ENCODE results near the gene CCDC183.

DNA sequence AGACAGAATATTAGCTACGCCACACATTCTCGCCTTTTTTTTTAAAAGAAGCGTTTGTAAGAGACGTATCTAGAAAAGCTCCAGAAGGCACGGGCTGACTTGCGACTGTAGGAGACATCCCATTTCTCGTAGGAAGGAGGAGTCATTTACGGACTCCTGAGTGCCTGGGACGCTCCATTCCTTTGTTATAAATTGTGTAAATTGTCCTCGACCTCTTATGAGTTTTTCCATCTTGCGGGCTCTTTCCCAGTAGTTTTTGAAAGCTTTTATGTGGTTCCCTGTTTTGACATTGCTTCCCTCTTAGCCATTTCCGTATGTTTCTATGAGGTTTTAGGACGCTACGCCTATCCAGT lies 12.6 kb downstream of the CCDC183 start:
- TF ChIP-seq, protein P1, sequence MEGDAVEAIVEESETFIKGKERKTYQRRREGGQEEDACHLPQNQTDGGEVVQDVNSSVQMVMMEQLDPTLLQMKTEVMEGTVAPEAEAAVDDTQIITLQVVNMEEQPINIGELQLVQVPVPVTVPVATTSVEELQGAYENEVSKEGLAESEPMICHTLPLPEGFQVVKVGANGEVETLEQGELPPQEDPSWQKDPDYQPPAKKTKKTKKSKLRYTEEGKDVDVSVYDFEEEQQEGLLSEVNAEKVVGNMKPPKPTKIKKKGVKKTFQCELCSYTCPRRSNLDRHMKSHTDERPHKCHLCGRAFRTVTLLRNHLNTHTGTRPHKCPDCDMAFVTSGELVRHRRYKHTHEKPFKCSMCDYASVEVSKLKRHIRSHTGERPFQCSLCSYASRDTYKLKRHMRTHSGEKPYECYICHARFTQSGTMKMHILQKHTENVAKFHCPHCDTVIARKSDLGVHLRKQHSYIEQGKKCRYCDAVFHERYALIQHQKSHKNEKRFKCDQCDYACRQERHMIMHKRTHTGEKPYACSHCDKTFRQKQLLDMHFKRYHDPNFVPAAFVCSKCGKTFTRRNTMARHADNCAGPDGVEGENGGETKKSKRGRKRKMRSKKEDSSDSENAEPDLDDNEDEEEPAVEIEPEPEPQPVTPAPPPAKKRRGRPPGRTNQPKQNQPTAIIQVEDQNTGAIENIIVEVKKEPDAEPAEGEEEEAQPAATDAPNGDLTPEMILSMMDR (IDR thresholded peaks at IDR 0.05; ENCODE audit: low read depth, low read length), result no peak
- TF ChIP-seq POLR2A (IDR thresholded peaks at IDR 0.05; ENCODE audit: extremely low read depth, insufficient read length) (no peak), MYC (IDR thresholded peaks at IDR 0.05; ENCODE audit: low read depth, low read length) (no peak)
